SU-DHL-6 (cell line): ENCODE results near the gene SEC16A.

ENCODE experiments used
- H2AFZ ChIP-seq: fragments of 200-600 bp; sonication (generic); 2 replicates; pipeline ENCODE4 v1.6.1; 2014; ENCODE audit warnings: low read depth, mild to moderate bottlenecking, moderate library complexity, mixed read lengths, antibody characterized with exemption, low read length; ENCODE audit not compliant: severe bottlenecking
- H3F3A ChIP-seq: fragments of 200-600 bp; shearing (Covaris generic); 2 replicates; pipeline ENCODE4 v1.6.0; 2016; ENCODE audit warnings: antibody characterized with exemption, mild to moderate bottlenecking; ENCODE audit not compliant: insufficient read depth
- H3K27ac ChIP-seq: fragments of 200-600 bp; sonication (generic); 2 replicates; pipeline ENCODE4 v1.5.1; 2016; ENCODE audit warnings: low read depth, mild to moderate bottlenecking, low read length, moderate library complexity, mixed read lengths
- H3K27me3 ChIP-seq: fragments of 200-600 bp; sonication (generic), shearing (Covaris generic); 2 replicates; pipeline ENCODE4 v1.6.0; 2014; ENCODE audit warnings: mild to moderate bottlenecking, low read length
- H3K36me3 ChIP-seq: fragments of 200-600 bp; sonication (generic); 2 replicates; pipeline ENCODE4 v1.6.1; 2014; ENCODE audit warnings: mild to moderate bottlenecking, low read length, mixed read lengths
- H3K4me2 ChIP-seq: fragments of 300-600, 200-600 bp; shearing (Covaris generic), sonication (generic); 2 replicates; pipeline ENCODE4 v1.6.0; 2014; ENCODE audit warnings: low read length, low read depth, mild to moderate bottlenecking; ENCODE audit not compliant: poor library complexity, severe bottlenecking
- H3K4me3 ChIP-seq: fragments of 200-600 bp; sonication (generic); 2 replicates; pipeline ENCODE4 v1.5.1; 2014; ENCODE audit warnings: antibody characterized with exemption, low read length, mild to moderate bottlenecking, mixed read lengths; ENCODE audit not compliant: insufficient read depth, poor library complexity, severe bottlenecking
- H3K79me2 ChIP-seq: fragments of 200-600 bp; sonication (generic); 2 replicates; pipeline ENCODE4 v1.6.1; 2014; ENCODE audit warnings: mild to moderate bottlenecking, low read length, moderate library complexity; ENCODE audit not compliant: insufficient read depth
- H3K9ac ChIP-seq: fragments of 200-600 bp; sonication (generic); 2 replicates; pipeline ENCODE4 v1.7.0; 2014; ENCODE audit warnings: mild to moderate bottlenecking, low read length
- H3K9me2 ChIP-seq: fragments of 200-600 bp; sonication (generic); replicated peaks from 2 replicates; pipeline ENCODE4 v1.6.1; 2014; ENCODE audit warnings: low read length; ENCODE audit not compliant: insufficient read depth
- H3K9me3 ChIP-seq: fragments of 200-600 bp; sonication (generic); 2 replicates; pipeline ENCODE4 v1.6.1; 2014; ENCODE audit warnings: low read length, mixed read lengths; ENCODE audit not compliant: insufficient read depth
- H4K20me1 ChIP-seq: fragments of 200-600 bp; sonication (generic); 2 replicates; pipeline ENCODE4 v1.6.1; 2014; ENCODE audit warnings: low read depth, mild to moderate bottlenecking, antibody characterized with exemption, low read length, moderate library complexity, mixed read lengths
- EZH2phosphoT487 ChIP-seq: fragments of 200-600 bp; sonication (generic), shearing (Covaris generic); conservative IDR thresholded peaks from 2 replicates; pipeline ENCODE4 v1.6.1; 2018; ENCODE audit warnings: mild to moderate bottlenecking, antibody characterized with exemption, low read length, moderate library complexity, mixed read lengths
- TF ChIP-seq, protein P1 (sequence below): fragments of 200-600 bp; sonication (generic); IDR thresholded peaks from one replicate; pipeline ENCODE4 v1.5.1; 2017; ENCODE audit warnings: antibody characterized with exemption, mild to moderate bottlenecking, low read length, moderate library complexity; ENCODE audit not compliant: insufficient read depth, poor library complexity, severe bottlenecking

SEC16A gene

DNA sequence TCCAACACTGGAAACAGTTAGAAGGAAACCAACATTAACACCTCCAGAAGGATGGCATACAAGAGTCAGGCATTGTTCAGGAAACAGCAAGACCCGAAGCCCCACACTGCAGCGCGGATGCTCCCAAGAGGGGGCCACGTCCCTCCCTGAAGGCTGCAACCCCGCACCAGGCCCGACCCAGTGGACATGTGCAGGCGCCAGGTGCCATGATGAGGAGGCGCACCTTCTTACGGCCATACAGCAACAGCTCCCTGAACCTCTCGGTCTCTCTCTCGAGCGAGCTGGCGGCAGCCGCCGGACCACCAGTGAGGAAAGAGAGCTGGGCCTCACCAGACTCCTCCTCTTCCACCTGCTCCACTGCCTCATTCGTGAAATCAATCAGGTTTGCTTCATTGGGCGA is 20.2 kb downstream of the SEC16A start:
- Histone ChIP-seq H3K27me3 (no peaks in the 10 kb centered on the region), H3K4me3 (no peak overlapping the region), H3K36me3 (peaks cover 3% of the 10 kb centered on the region; the same call in 1 of the 2 replicates), H2AFZ (no peak overlapping the region), H3K9ac (no peak overlapping the region), H4K20me1 (no peaks in the 10 kb centered on the region), H3K4me2 (no peak overlapping the region), H3K9me3 (no peaks in the 10 kb centered on the region), H3K9me2 (no peaks in the 10 kb centered on the region), H3K79me2 (no peaks in the 10 kb centered on the region), H3K27ac (no peak overlapping the region), H3F3A (no peaks in the 10 kb centered on the region)
- TF ChIP-seq, protein P1, sequence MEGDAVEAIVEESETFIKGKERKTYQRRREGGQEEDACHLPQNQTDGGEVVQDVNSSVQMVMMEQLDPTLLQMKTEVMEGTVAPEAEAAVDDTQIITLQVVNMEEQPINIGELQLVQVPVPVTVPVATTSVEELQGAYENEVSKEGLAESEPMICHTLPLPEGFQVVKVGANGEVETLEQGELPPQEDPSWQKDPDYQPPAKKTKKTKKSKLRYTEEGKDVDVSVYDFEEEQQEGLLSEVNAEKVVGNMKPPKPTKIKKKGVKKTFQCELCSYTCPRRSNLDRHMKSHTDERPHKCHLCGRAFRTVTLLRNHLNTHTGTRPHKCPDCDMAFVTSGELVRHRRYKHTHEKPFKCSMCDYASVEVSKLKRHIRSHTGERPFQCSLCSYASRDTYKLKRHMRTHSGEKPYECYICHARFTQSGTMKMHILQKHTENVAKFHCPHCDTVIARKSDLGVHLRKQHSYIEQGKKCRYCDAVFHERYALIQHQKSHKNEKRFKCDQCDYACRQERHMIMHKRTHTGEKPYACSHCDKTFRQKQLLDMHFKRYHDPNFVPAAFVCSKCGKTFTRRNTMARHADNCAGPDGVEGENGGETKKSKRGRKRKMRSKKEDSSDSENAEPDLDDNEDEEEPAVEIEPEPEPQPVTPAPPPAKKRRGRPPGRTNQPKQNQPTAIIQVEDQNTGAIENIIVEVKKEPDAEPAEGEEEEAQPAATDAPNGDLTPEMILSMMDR = no peak
- no peak for TF ChIP-seq EZH2phosphoT487

- Histone ChIP-seq H3K9ac (no peak overlapping the region), H3K27ac (no peak overlapping the region), H3K9me3 (no peaks in the 10 kb centered on the region), H2AFZ (no peak overlapping the region), H3F3A (no peaks in the 10 kb centered on the region), H3K4me2 (no peak overlapping the region), H3K27me3 (no peaks in the 10 kb centered on the region), H4K20me1 (no peaks in the 10 kb centered on the region), H3K36me3 (peaks cover 3% of the 10 kb centered on the region; the same call in 1 of the 2 replicates), H3K4me3 (no peak overlapping the region), H3K79me2 (no peaks in the 10 kb centered on the region), H3K9me2 (no peaks in the 10 kb centered on the region)
- TF ChIP-seq EZH2phosphoT487 = no peak
- TF ChIP-seq, protein P1 = no peak
Measured at GRCh38 chr9:136460772-136461325, 22.0 kb downstream of the SEC16A start.

DNA sequence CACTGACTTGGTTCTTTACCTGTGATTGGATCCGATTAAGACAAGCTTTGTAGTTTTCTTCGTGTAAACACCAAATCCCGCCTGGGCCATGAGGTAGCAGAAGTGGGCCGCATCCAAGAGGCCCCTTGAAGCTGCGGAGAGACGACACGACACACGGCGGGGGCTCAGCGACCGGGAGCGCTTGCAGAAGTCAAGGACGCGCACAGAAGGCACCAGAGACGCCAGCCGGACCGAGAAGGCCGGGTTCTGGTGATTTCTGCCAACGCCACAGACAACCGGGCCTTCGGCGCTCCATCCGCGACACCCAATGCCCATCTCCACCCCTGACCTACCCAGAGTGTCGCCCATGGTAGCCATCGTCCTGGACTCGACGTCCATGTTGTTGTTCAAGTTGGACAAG is 23.4 kb downstream of the SEC16A start:
- no peak for TF ChIP-seq EZH2phosphoT487
- TF ChIP-seq, protein P1 = no peak
- Histone ChIP-seq H3K27ac (no peak overlapping the region), H3K4me3 (no peak overlapping the region), H3K9me2 (no peaks in the 10 kb centered on the region), H3K79me2 (no peaks in the 10 kb centered on the region), H3K4me2 (no peak overlapping the region), H4K20me1 (no peaks in the 10 kb centered on the region), H2AFZ (no peak overlapping the region), H3F3A (no peaks in the 10 kb centered on the region), H3K27me3 (no peaks in the 10 kb centered on the region), H3K9me3 (no peaks in the 10 kb centered on the region), H3K9ac (no peak overlapping the region), H3K36me3 (peaks cover 3% of the 10 kb centered on the region; the same call in 1 of the 2 replicates)
